K562 (cell line): ENCODE data around the gene CDRT4. TPM values are rescaled to one million over a fixed set of nuclear protein-coding genes. Genes with fewer than 3 reads are reported as not detected.

Source experiments
- ATF6 ChIP-seq: sonication (generic); formaldehyde crosslinking; IDR thresholded peaks from 2 replicates; pipeline ENCODE4 v1.4.0; 2020; ENCODE audit warnings: mild to moderate bottlenecking, missing genetic modification reagents
- CBX3 ChIP-seq, 2 experiments: IDR thresholded peaks; 1 replicate in 1 of 2; 2 replicates in 1 of 2; pipeline ENCODE4 v1.6.1; 2012; ENCODE audit warnings: inconsistent platforms in 2 of 2, low read length in 2 of 2, borderline replicate concordance in 1 of 2, control low read depth in 1 of 2
- E2F4 ChIP-seq: sonication (generic); formaldehyde crosslinking; IDR thresholded peaks from 2 replicates; pipeline ENCODE4 v1.8.0; 2022; ENCODE audit warnings: mild to moderate bottlenecking, low read depth, missing genetic modification reagents
- ETS1 ChIP-seq: conservative IDR thresholded peaks from 2 replicates; pipeline ENCODE4 v1.6.1; 2011; ENCODE audit warnings: low read depth, mild to moderate bottlenecking, low read length; ENCODE audit not compliant: control insufficient read depth
- HCFC1 ChIP-seq: IDR thresholded peaks from 2 replicates; pipeline ENCODE4 v1.6.1; 2012; ENCODE audit warnings: low read depth, low read length, improper control_type of control experiment
- NELFE ChIP-seq: IDR thresholded peaks from 2 replicates; pipeline ENCODE4 v1.6.1; 2011; ENCODE audit warnings: mild to moderate bottlenecking; ENCODE audit not compliant: insufficient read depth, insufficient read length
- RFX1 ChIP-seq: fragments of 450-650 bp; IDR thresholded peaks from 2 replicates; pipeline ENCODE4 v1.6.1; 2016; ENCODE audit warnings: mild to moderate bottlenecking, moderate library complexity
- SIX5 ChIP-seq, 2 experiments: IDR thresholded peaks; 2 replicates each; pipeline ENCODE4 v1.6.1; 2011; ENCODE audit warnings: low read length in 2 of 2, borderline replicate concordance in 1 of 2, low read depth in 1 of 2, mild to moderate bottlenecking in 1 of 2, moderate library complexity in 1 of 2; ENCODE audit not compliant: insufficient read depth in 1 of 2
- SP2 ChIP-seq: IDR thresholded peaks from 2 replicates; pipeline ENCODE4 v1.6.1; 2011; ENCODE audit warnings: mild to moderate bottlenecking, low read depth, low read length, moderate library complexity; ENCODE audit not compliant: poor library complexity, severe bottlenecking; ENCODE audit errors: extremely low read depth
- TEAD2 ChIP-seq: fragments of 450-650 bp; IDR thresholded peaks from 2 replicates; pipeline ENCODE4 v1.6.1; 2016; ENCODE audit warnings: missing genetic modification characterization, control low read depth, missing compliant biosample characterization
- YBX1 ChIP-seq: fragments of 450-650 bp; IDR thresholded peaks from 2 replicates; pipeline ENCODE4 v1.7.1; 2016; ENCODE audit warnings: mild to moderate bottlenecking
- ZC3H4 ChIP-seq: sonication (generic); formaldehyde crosslinking; IDR thresholded peaks from 2 replicates; pipeline ENCODE4 v1.9.0; 2021; ENCODE audit warnings: missing genetic modification reagents, borderline replicate concordance
- ZNF143 ChIP-seq: sonication (generic); formaldehyde crosslinking; IDR thresholded peaks from 2 replicates; pipeline ENCODE4 v1.9.0; 2022; ENCODE audit warnings: mild to moderate bottlenecking, missing genetic modification reagents
- ZNF551 ChIP-seq: fragments of 250-450 bp; sonication (Bioruptor Pico); IDR thresholded peaks from 2 replicates; pipeline ENCODE4 v1.5.0; 2021; ENCODE audit warnings: mild to moderate bottlenecking, moderate library complexity
- polyA plus RNA-seq, 8 experiments: library from polyadenylated mRNA; depleted of rRNA in 4 of 8; stranded (reverse) in 5 of 8; unstranded in 3 of 8; fragments of >200 nt; fragmentation: Nextera tagmentation in 2 of 8; fragmentation: Illumina TruSeq in 1 of 8; extraction: Ambion mirVana in 2 of 8; extraction: Trizol in 1 of 8; gene quantifications; 2 replicates each; pipeline versions ENCODE4 v1.2.1 to v1.2.3, GENCODE V29; 2011 to 2014; ENCODE audit warnings: inconsistent platforms in 1 of 8, missing spikeins in 1 of 8
- total RNA-seq, 7 experiments: library from RNA; depleted of rRNA in 6 of 7; stranded (reverse); fragments of >200 nt in 6 of 7; fragmentation: Illumina TruSeq in 2 of 7; extraction: Trizol in 2 of 7; gene quantifications; 2 replicates each; pipeline versions ENCODE4 v1.2.1 to v1.2.3, GENCODE V29; 2011 to 2021; ENCODE audit warnings: low replicate concordance in 1 of 7
- TF ChIP-seq, protein P1 (sequence below): fragments of 450-650 bp; formaldehyde crosslinking; IDR thresholded peaks from 2 replicates; pipeline ENCODE4 v1.4.0; 2022; ENCODE audit warnings: missing genetic modification characterization
- TF ChIP-seq, protein P2 (sequence below): sonication (generic); formaldehyde crosslinking; IDR thresholded peaks from 2 replicates; pipeline ENCODE4 v1.5.0; 2020; ENCODE audit warnings: missing genetic modification reagents
- TF ChIP-seq, protein P3 (sequence below): fragments of 450-650 bp; formaldehyde crosslinking; IDR thresholded peaks from 2 replicates; pipeline ENCODE4 v1.4.0; 2020; ENCODE audit warnings: mild to moderate bottlenecking, mixed read lengths
- TF ChIP-seq, protein P4 (sequence below): fragments of 450-650 bp; IDR thresholded peaks from 2 replicates; pipeline ENCODE4 v1.6.1; 2017; ENCODE audit warnings: mild to moderate bottlenecking, moderate library complexity

CDRT4 gene
- total and polyA plus RNA-seq, 9 of the 15 experiments (the other 6 are each of a cell fraction or from before 2014, with no cell fraction given), result 1.7 to 6.4 (median 3.5) TPM

DNA sequence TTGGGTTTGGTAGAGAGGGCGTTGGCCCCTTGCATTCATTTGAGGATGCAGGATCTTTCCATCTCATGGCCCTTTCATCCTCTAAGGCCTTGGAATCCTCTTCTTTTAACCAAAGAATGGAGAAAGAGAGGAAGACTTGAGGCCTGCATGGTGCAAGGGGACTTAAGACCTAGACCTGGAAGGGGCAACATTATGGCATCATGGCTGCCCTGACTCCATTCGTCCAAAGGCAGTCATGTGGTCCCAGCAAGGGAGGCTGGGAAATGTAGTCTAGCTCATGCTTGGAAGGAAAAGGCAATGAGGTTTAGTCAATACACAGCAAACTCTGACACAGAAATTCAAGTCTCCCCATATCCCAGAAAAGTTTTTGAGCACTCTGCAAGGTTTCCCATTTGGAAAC, 30.7 kb upstream of the CDRT4 start (continued):
- TF ChIP-seq, protein P1, sequence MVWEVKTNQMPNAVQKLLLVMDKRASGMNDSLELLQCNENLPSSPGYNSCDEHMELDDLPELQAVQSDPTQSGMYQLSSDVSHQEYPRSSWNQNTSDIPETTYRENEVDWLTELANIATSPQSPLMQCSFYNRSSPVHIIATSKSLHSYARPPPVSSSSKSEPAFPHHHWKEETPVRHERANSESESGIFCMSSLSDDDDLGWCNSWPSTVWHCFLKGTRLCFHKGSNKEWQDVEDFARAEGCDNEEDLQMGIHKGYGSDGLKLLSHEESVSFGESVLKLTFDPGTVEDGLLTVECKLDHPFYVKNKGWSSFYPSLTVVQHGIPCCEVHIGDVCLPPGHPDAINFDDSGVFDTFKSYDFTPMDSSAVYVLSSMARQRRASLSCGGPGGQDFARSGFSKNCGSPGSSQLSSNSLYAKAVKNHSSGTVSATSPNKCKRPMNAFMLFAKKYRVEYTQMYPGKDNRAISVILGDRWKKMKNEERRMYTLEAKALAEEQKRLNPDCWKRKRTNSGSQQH (CRISPR knock-in tag), result no peak
- no peak for TF ChIP-seq YBX1
- TF ChIP-seq, protein P2, sequence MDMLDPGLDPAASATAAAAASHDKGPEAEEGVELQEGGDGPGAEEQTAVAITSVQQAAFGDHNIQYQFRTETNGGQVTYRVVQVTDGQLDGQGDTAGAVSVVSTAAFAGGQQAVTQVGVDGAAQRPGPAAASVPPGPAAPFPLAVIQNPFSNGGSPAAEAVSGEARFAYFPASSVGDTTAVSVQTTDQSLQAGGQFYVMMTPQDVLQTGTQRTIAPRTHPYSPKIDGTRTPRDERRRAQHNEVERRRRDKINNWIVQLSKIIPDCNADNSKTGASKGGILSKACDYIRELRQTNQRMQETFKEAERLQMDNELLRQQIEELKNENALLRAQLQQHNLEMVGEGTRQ, result peak; percentile 91
- TF ChIP-seq E2F4 (CRISPR knock-in tag), result no peak
- TF ChIP-seq, protein P3, sequence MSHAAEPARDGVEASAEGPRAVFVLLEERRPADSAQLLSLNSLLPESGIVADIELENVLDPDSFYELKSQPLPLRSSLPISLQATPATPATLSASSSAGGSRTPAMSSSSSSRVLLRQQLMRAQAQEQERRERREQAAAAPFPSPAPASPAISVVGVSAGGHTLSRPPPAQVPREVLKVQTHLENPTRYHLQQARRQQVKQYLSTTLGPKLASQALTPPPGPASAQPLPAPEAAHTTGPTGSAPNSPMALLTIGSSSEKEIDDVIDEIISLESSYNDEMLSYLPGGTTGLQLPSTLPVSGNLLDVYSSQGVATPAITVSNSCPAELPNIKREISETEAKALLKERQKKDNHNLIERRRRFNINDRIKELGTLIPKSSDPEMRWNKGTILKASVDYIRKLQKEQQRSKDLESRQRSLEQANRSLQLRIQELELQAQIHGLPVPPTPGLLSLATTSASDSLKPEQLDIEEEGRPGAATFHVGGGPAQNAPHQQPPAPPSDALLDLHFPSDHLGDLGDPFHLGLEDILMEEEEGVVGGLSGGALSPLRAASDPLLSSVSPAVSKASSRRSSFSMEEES, result no peak
- no peak for TF ChIP-seq NELFE
- peak; percentile 80 for TF ChIP-seq ZNF143 (CRISPR knock-in tag)
- TF ChIP-seq, protein P4, sequence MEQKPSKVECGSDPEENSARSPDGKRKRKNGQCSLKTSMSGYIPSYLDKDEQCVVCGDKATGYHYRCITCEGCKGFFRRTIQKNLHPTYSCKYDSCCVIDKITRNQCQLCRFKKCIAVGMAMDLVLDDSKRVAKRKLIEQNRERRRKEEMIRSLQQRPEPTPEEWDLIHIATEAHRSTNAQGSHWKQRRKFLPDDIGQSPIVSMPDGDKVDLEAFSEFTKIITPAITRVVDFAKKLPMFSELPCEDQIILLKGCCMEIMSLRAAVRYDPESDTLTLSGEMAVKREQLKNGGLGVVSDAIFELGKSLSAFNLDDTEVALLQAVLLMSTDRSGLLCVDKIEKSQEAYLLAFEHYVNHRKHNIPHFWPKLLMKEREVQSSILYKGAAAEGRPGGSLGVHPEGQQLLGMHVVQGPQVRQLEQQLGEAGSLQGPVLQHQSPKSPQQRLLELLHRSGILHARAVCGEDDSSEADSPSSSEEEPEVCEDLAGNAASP, result no peak
- TF ChIP-seq TEAD2 (tag), result no peak
- no peak for TF ChIP-seq ZC3H4 (CRISPR knock-in tag)
- TF ChIP-seq RFX1, result no peak
- TF ChIP-seq CBX3 (IDR thresholded peaks at IDR 0.05; ENCODE audit: borderline replicate concordance in 1 of 2, low read length in 2 of 2), result peak in 1 of 2 experiments; percentile 18; a peak in 1 of 3 replicates
- TF ChIP-seq ZNF551 (CRISPR knock-in tag), result no peak
- TF ChIP-seq ATF6 (CRISPR knock-in tag), result no peak
- no peak for TF ChIP-seq SP2
- TF ChIP-seq HCFC1, result peak; percentile 84
- no peak for TF ChIP-seq ETS1
- peak; percentile 57 to 63; a peak in 3 of 4 replicates for TF ChIP-seq SIX5 (IDR thresholded peaks at IDR 0.05; ENCODE audit: borderline replicate concordance in 1 of 2, insufficient read depth in 1 of 2, low read depth in 1 of 2, low read length in 2 of 2)
